Osteocyte (in vitro differentiated cells): ENCODE measurements around the gene SNCB. TPM values are rescaled to one million over a fixed set of nuclear protein-coding genes. Genes with fewer than 3 reads are reported as not detected.

Experiments
- DNase-seq: peaks from one replicate; pipeline ENCODE4 v3.0.0; 2021; ENCODE audit warnings: mixed read lengths; ENCODE audit not compliant: unreplicated experiment; ENCODE audit errors: extremely low spot score
- H3K27ac Mint-ChIP-seq: one replicate; pipeline ENCODE4 v1.8.0; 2021; ENCODE audit warnings: mild to moderate bottlenecking, mixed read lengths; ENCODE audit not compliant: unreplicated experiment
- H3K27me3 Mint-ChIP-seq: one replicate; pipeline ENCODE4 v1.8.0; 2021; ENCODE audit warnings: mixed read lengths; ENCODE audit not compliant: unreplicated experiment
- H3K36me3 Mint-ChIP-seq: one replicate; pipeline ENCODE4 v1.8.0; 2021; ENCODE audit warnings: mixed read lengths; ENCODE audit not compliant: unreplicated experiment
- H3K4me1 Mint-ChIP-seq: one replicate; pipeline ENCODE4 v1.8.0; 2021; ENCODE audit warnings: mixed read lengths; ENCODE audit not compliant: unreplicated experiment
- H3K4me3 Mint-ChIP-seq: one replicate; pipeline ENCODE4 v1.8.0; 2021; ENCODE audit warnings: mild to moderate bottlenecking, moderate library complexity, mixed read lengths; ENCODE audit not compliant: unreplicated experiment
- H3K9me3 Mint-ChIP-seq: one replicate; pipeline ENCODE4 v1.8.0; 2021; ENCODE audit warnings: mixed read lengths; ENCODE audit not compliant: unreplicated experiment
- CTCF ChIP-seq: fragments of 200-600 bp; sonication (generic); IDR thresholded peaks from 2 replicates; pipeline ENCODE4 v1.5.0; 2021; ENCODE audit warnings: antibody characterized with exemption, mild to moderate bottlenecking, moderate library complexity
- total RNA-seq: library from RNA; stranded (reverse); gene quantifications from 2 replicates; pipeline ENCODE4 v1.2.1, GENCODE V29; 2021

Gene SNCB
- total RNA-seq, 1 donor from 2014 or later = not detected

GRCh38 chr5:176671890-176672747 lies 41.8 kb upstream of the SNCB start:
- no peaks in the 10 kb centered on the region for H3K36me3 Mint-ChIP-seq
- H3K4me3 Mint-ChIP-seq = no peak overlapping the region
- H3K27me3 Mint-ChIP-seq = peaks cover 52% of the 10 kb centered on the region
- H3K9me3 Mint-ChIP-seq = no peaks in the 10 kb centered on the region
- H3K4me1 Mint-ChIP-seq = peaks cover 10% of the 10 kb centered on the region
- H3K27ac Mint-ChIP-seq = no peak overlapping the region
- no peak for TF ChIP-seq CTCF
- DNase-seq = no peak

GRCh38 chr5:176671399-176671798 lies 41.1 kb upstream of the SNCB start:
- Mint-ChIP-seq H3K27ac (no peak overlapping the region), H3K27me3 (peaks cover 54% of the 10 kb centered on the region), H3K9me3 (no peaks in the 10 kb centered on the region), H3K4me1 (peaks cover 5% of the 10 kb centered on the region), H3K36me3 (no peaks in the 10 kb centered on the region), H3K4me3 (no peak overlapping the region)
- DNase-seq = no peak
- no peak for TF ChIP-seq CTCF

- TF ChIP-seq CTCF = no peak
- H3K4me1 Mint-ChIP-seq = no peaks in the 10 kb centered on the region
- peaks cover 55% of the 10 kb centered on the region for H3K27me3 Mint-ChIP-seq
- H3K36me3 Mint-ChIP-seq = no peaks in the 10 kb centered on the region
- H3K9me3 Mint-ChIP-seq = no peaks in the 10 kb centered on the region
- H3K4me3 Mint-ChIP-seq = no peak overlapping the region
- no peak for DNase-seq
- no peak overlapping the region for H3K27ac Mint-ChIP-seq
Measured at GRCh38 chr5:176670449-176670848, 40.1 kb upstream of the SNCB start.

GRCh38 chr5:176667637-176668036 lies 37.3 kb upstream of the SNCB start:
- Mint-ChIP-seq H3K27me3 (peaks cover 56% of the 10 kb centered on the region), H3K4me1 (no peaks in the 10 kb centered on the region), H3K36me3 (no peaks in the 10 kb centered on the region), H3K4me3 (no peak overlapping the region), H3K27ac (no peak overlapping the region), H3K9me3 (no peaks in the 10 kb centered on the region)
- TF ChIP-seq CTCF = no peak
- no peak for DNase-seq

- DNase-seq = no peak
- Mint-ChIP-seq H3K4me1 (no peaks in the 10 kb centered on the region), H3K9me3 (no peaks in the 10 kb centered on the region), H3K4me3 (no peak overlapping the region), H3K27me3 (peaks cover 38% of the 10 kb centered on the region), H3K27ac (no peak overlapping the region), H3K36me3 (peaks cover 1% of the 10 kb centered on the region)
- TF ChIP-seq CTCF = no peak
Measured at GRCh38 chr5:176665517-176665916, 35.2 kb upstream of the SNCB start.
